K562 (cell line): ENCODE results near the gene DYTN. TPM values are rescaled to one million over a fixed set of nuclear protein-coding genes. Genes with fewer than 3 reads are reported as not detected.

Source experiments
- ATAC-seq: fragments of 200-7000 bp; cut with Tn5 transposase; 3 replicates; pipeline ENCODE4 v1.9.1; 2020; ENCODE audit warnings: moderate library complexity
- BruUV-seq: library from RNA; stranded (reverse); fragments of 400-500 nt; replicated peaks from 2 replicates; lab custom pipeline; 2021; lab: Mats Ljungman, UMichigan
- CTCF ChIA-PET: fragments of 300-600 bp; formaldehyde crosslinking; extraction: SDS; loops from one replicate; lab custom pipeline; 2021; ENCODE audit warnings: low intra/inter-chr PET ratio; lab: Yijun Ruan, JAX
- POLR2A ChIA-PET: fragments of 300-600, 350-650 bp; sonication (Branson Sonifier 250); formaldehyde crosslinking; extraction: SDS; loops from one replicate; lab custom pipeline; 2021; ENCODE audit warnings: antibody characterized with exemption, inconsistent platforms; lab: Yijun Ruan, JAX
- DNase-seq, 4 experiments: peaks; one replicate each; pipeline versions ENCODE4 v3.0.0 to v3.0.0-alpha.2; 2011 to 2018; ENCODE audit warnings: low spot score in 3 of 4, mixed read lengths in 3 of 4; ENCODE audit errors: extremely low read depth in 1 of 4
- FAIRE-seq: peaks from 2 replicates; lab custom pipeline; 2011; peaks lifted over from hg19 to GRCh38; lab: Jason Lieb, UNC
- H2AFZ ChIP-seq: 2 replicates; pipeline ENCODE4 v1.6.0; 2011; ENCODE audit warnings: low read depth, low read length, control low read depth, inconsistent platforms
- H3K27ac ChIP-seq: fragments of 200-600 bp; 3 replicates; pipeline ENCODE4 v1.8.0; 2011; ENCODE audit warnings: low read depth, mild to moderate bottlenecking, control low read depth, inconsistent platforms, low read length, moderate library complexity, mixed read lengths; ENCODE audit errors: extremely low read depth
- H3K27me3 ChIP-seq, 2 experiments: fragments of 300-600 bp in 1 of 2; 2 replicates in 1 of 2; 3 replicates in 1 of 2; pipeline versions ENCODE4 v1.6.0 to v1.8.0; 2011; ENCODE audit warnings: inconsistent platforms in 2 of 2, low read length in 2 of 2, mild to moderate bottlenecking in 1 of 2, mixed read lengths in 1 of 2, moderate library complexity in 1 of 2; ENCODE audit not compliant: control insufficient read depth in 2 of 2, insufficient read depth in 2 of 2
- H3K36me3 ChIP-seq: fragments of 300-600 bp; 3 replicates; pipeline ENCODE4 v1.8.0; 2011; ENCODE audit warnings: mild to moderate bottlenecking, low read length, inconsistent platforms; ENCODE audit not compliant: control insufficient read depth, insufficient read depth
- H3K4me1 ChIP-seq, 2 experiments: fragments of 200-600 bp in 1 of 2; replicated peaks in 1 of 2; 2 replicates in 1 of 2; 3 replicates in 1 of 2; pipeline versions ENCODE4 v1.5.1 to v1.8.0; 2011; ENCODE audit warnings: inconsistent platforms in 2 of 2, low read length in 2 of 2, mild to moderate bottlenecking in 1 of 2, mixed read lengths in 1 of 2, moderate library complexity in 1 of 2; ENCODE audit not compliant: control insufficient read depth in 2 of 2, insufficient read depth in 2 of 2
- H3K4me2 ChIP-seq: 2 replicates; pipeline ENCODE4 v1.6.1; 2011; ENCODE audit warnings: low read length, control low read depth, inconsistent platforms, mixed read lengths; ENCODE audit not compliant: insufficient read depth
- H3K4me3 ChIP-seq: fragments of 200-600 bp; sonication (generic), shearing (Covaris generic); 2 replicates; pipeline ENCODE4 v1.5.1; 2016; ENCODE audit warnings: control low read depth, inconsistent platforms
- H3K79me2 ChIP-seq: fragments of 200-600 bp; 3 replicates; pipeline ENCODE4 v1.8.0; 2011; ENCODE audit warnings: low read length, inconsistent platforms; ENCODE audit not compliant: control insufficient read depth, insufficient read depth
- H3K9ac ChIP-seq, 2 experiments: 2 replicates each; pipeline versions ENCODE4 v1.6.0 to v1.6.1; 2011; ENCODE audit warnings: low read depth in 2 of 2, low read length in 2 of 2, control low read depth in 1 of 2, inconsistent platforms in 1 of 2, mild to moderate bottlenecking in 1 of 2, mixed read lengths in 1 of 2; ENCODE audit not compliant: insufficient read depth in 1 of 2
- H3K9me1 ChIP-seq: one replicate; pipeline ENCODE4 v1.6.0; 2011; ENCODE audit warnings: inconsistent platforms, mild to moderate bottlenecking, low read length, moderate library complexity; ENCODE audit not compliant: control insufficient read depth, insufficient read depth
- H3K9me3 ChIP-seq: replicated peaks from 2 replicates; pipeline ENCODE4 v1.5.1; 2011; ENCODE audit warnings: low read depth, low read length, inconsistent platforms; ENCODE audit not compliant: control insufficient read depth, insufficient read depth
- H4K20me1 ChIP-seq: replicated peaks from 2 replicates; pipeline ENCODE4 v1.6.1; 2011; ENCODE audit warnings: low read length, inconsistent platforms, mixed read lengths; ENCODE audit not compliant: control insufficient read depth, insufficient read depth
- CHAMP1 ChIP-seq: fragments of 450-650 bp; IDR thresholded peaks from 2 replicates; pipeline ENCODE4 v1.6.1; 2016; ENCODE audit warnings: mild to moderate bottlenecking
- CLOCK ChIP-seq: fragments of 250-450 bp; sonication (Bioruptor Pico); IDR thresholded peaks from 2 replicates; pipeline ENCODE4 v1.4.0; 2020; ENCODE audit warnings: mild to moderate bottlenecking, moderate library complexity, borderline replicate concordance
- DDX20 ChIP-seq: fragments of 450-650 bp; IDR thresholded peaks from 2 replicates; pipeline ENCODE4 v1.6.1; 2016; ENCODE audit warnings: missing genetic modification characterization, low read depth, mild to moderate bottlenecking, missing compliant biosample characterization, moderate library complexity
- EGR1 ChIP-seq: fragments of 450-650 bp; conservative IDR thresholded peaks from 2 replicates; pipeline ENCODE4 v1.6.1; 2017; ENCODE audit warnings: mild to moderate bottlenecking
- FOXK2 ChIP-seq, 2 experiments: fragments of 450-650 bp; IDR thresholded peaks in 1 of 2; conservative IDR thresholded peaks in 1 of 2; 2 replicates each; pipeline ENCODE4 v1.6.1; 2016; ENCODE audit warnings: low read depth in 2 of 2, mild to moderate bottlenecking in 1 of 2
- HMG20B ChIP-seq: fragments of 250-450 bp; sonication (Bioruptor Pico); IDR thresholded peaks from 2 replicates; pipeline ENCODE4 v1.5.0; 2021; ENCODE audit warnings: mild to moderate bottlenecking
- LCOR ChIP-seq: sonication (generic); formaldehyde crosslinking; IDR thresholded peaks from 2 replicates; pipeline ENCODE4 v1.8.0; 2022; ENCODE audit warnings: mild to moderate bottlenecking, missing genetic modification reagents
- MEF2A ChIP-seq: IDR thresholded peaks from 2 replicates; pipeline ENCODE4 v1.6.1; 2011; ENCODE audit warnings: low read depth, mild to moderate bottlenecking, low read length, moderate library complexity; ENCODE audit not compliant: control insufficient read depth
- NONO ChIP-seq, 2 experiments: fragments of 200-400 bp in 1 of 2; fragments of 450-650 bp in 1 of 2; formaldehyde crosslinking in 1 of 2; IDR thresholded peaks; 2 replicates each; pipeline ENCODE4 v1.6.1; 2017; ENCODE audit warnings: low read depth in 2 of 2, mild to moderate bottlenecking in 2 of 2, moderate library complexity in 2 of 2, low read length in 1 of 2
- NR1H2 ChIP-seq: sonication (generic); formaldehyde crosslinking; IDR thresholded peaks from 2 replicates; pipeline ENCODE4 v1.4.0; 2020; ENCODE audit warnings: mild to moderate bottlenecking, missing genetic modification reagents
- TFAP4 ChIP-seq: sonication (generic); formaldehyde crosslinking; IDR thresholded peaks from 2 replicates; pipeline ENCODE4 v1.8.0; 2022; ENCODE audit warnings: missing genetic modification reagents, mild to moderate bottlenecking, moderate library complexity, borderline replicate concordance
- ZNF639 ChIP-seq, 2 experiments: fragments of 200-800 bp in 1 of 2; sonication (Bioruptor generic) in 1 of 2; sonication (generic) in 1 of 2; formaldehyde crosslinking in 1 of 2; IDR thresholded peaks in 1 of 2; conservative IDR thresholded peaks in 1 of 2; 2 replicates each; pipeline versions ENCODE4 v1.5.0 to v1.6.1; 2016 to 2020; ENCODE audit warnings: missing compliant biosample characterization in 1 of 2, missing genetic modification characterization in 1 of 2, missing genetic modification reagents in 1 of 2
- ZNF695 ChIP-seq: fragments of 450-650 bp; formaldehyde crosslinking; IDR thresholded peaks from 2 replicates; pipeline ENCODE4 v1.4.0; 2020; ENCODE audit warnings: mild to moderate bottlenecking, moderate library complexity
- WGBS: fragments of 100-300 bp; shearing (Covaris generic); methylation state at CpG from one replicate; pipeline ENCODE4 v1.1.6; 2016; ENCODE audit warnings: low coverage, mixed read lengths; ENCODE audit not compliant: insufficient coverage; ENCODE audit errors: missing lambda C conversion rate; 5-methylcytosine and 5-hydroxymethylcytosine counted together
- in situ Hi-C: fragments of 300-500 bp; cut with MboI; formaldehyde crosslinking; loops from 4 replicates; pipeline ENCODE4 v1.15.0; 2018; ENCODE audit warnings: inconsistent platforms, mixed read lengths
- intact Hi-C: fragments of 100-400 bp; cut with micrococcal nuclease; formaldehyde crosslinking; loops from 2 replicates; pipeline ENCODE4 v1.14.2; 2022
- polyA plus RNA-seq, 8 experiments: library from polyadenylated mRNA; depleted of rRNA in 4 of 8; stranded (reverse) in 5 of 8; unstranded in 3 of 8; fragments of >200 nt; fragmentation: Nextera tagmentation in 2 of 8; fragmentation: Illumina TruSeq in 1 of 8; extraction: Ambion mirVana in 2 of 8; extraction: Trizol in 1 of 8; gene quantifications; 2 replicates each; pipeline versions ENCODE4 v1.2.1 to v1.2.3, GENCODE V29; 2011 to 2014; ENCODE audit warnings: inconsistent platforms in 1 of 8, missing spikeins in 1 of 8
- total RNA-seq, 7 experiments: library from RNA; depleted of rRNA in 6 of 7; stranded (reverse); fragments of >200 nt in 6 of 7; fragmentation: Illumina TruSeq in 2 of 7; extraction: Trizol in 2 of 7; gene quantifications; 2 replicates each; pipeline versions ENCODE4 v1.2.1 to v1.2.3, GENCODE V29; 2011 to 2021; ENCODE audit warnings: low replicate concordance in 1 of 7

DYTN gene
- total and polyA plus RNA-seq, 9 of the 15 experiments (the other 6 are each of a cell fraction or from before 2014, with no cell fraction given), result not detected

- no TSS peak for BruUV-seq
- Histone ChIP-seq H3K9ac (no peak overlapping the region), H3K4me2 (no peak overlapping the region), H3K36me3 (no peaks in the 10 kb centered on the region), H3K27ac (no peak overlapping the region), H3K9me1 (no peaks in the 10 kb centered on the region), H3K79me2 (no peaks in the 10 kb centered on the region), H4K20me1 (no peaks in the 10 kb centered on the region), H3K27me3 (no peaks in the 10 kb centered on the region; a peak in 1 of 5 replicates), H2AFZ (no peak overlapping the region), H3K4me1 (no peaks in the 10 kb centered on the region), H3K4me3 (no peak overlapping the region), H3K9me3 (no peaks in the 10 kb centered on the region)
- TF ChIP-seq ZNF639 (CRISPR knock-in tag; conservative IDR thresholded peaks at IDR 0.05 in 1 of 2, IDR thresholded peaks at IDR 0.05 in 1 of 2) (no peak), CHAMP1 (no peak), TFAP4 (CRISPR knock-in tag) (no peak), EGR1 (no peak), FOXK2 (conservative IDR thresholded peaks at IDR 0.05 in 1 of 2, IDR thresholded peaks at IDR 0.05 in 1 of 2; ENCODE audit: low read depth in 2 of 2) (no peak), HMG20B (CRISPR knock-in tag) (no peak), MEF2A (no peak), LCOR (no peak), NONO (IDR thresholded peaks at IDR 0.05; ENCODE audit: low read depth in 2 of 2, low read length in 1 of 2) (no peak), CLOCK (CRISPR knock-in tag) (no peak), DDX20 (tag) (no peak), ZNF695 (no peak), NR1H2 (CRISPR knock-in tag) (no peak)
- POLR2A ChIA-PET, result no interaction called here
- intact Hi-C loops, result no loop called here
- FAIRE-seq (no peak), ATAC-seq (no peak), DNase-seq (no peak)
- in situ Hi-C loops, result no loop called here
- 0% methylated on average over 5 of the region's 8 CpGs for WGBS
- CTCF ChIA-PET, result interaction anchor here (0.5 kb wide), 1 partner anchor 546 kb away, joined by 4 read pairs; no protein-coding TSS in a partner anchor
These were observed 18.0 kb downstream of the DYTN start for GRCh38 chr2:206700156-206700555.
